B cell (primary cell): ENCODE results near the gene FCHO2. TPM values are rescaled to one million over a fixed set of nuclear protein-coding genes. Genes with fewer than 3 reads are reported as not detected.

Source experiments
- ATAC-seq: fragments of 200-7000 bp; cut with Tn5 transposase; one replicate; pipeline ENCODE4 v1.10.0; 2021; ENCODE audit warnings: low read depth, mild to moderate bottlenecking, moderate number of reproducible peaks, moderate library complexity
- CTCF ChIA-PET: fragments of 350-600 bp; sonication (Branson Sonifier 250); formaldehyde crosslinking; loops from one replicate; lab custom pipeline; 2021; ENCODE audit warnings: antibody characterized with exemption, inconsistent platforms; lab: Charles Lee
- POLR2A ChIA-PET: fragments of 350-600 bp; sonication (Branson Sonifier 250); formaldehyde crosslinking; loops from one replicate; lab custom pipeline; 2021; ENCODE audit warnings: antibody characterized with exemption; lab: Charles Lee
- DNase-seq: peaks from one replicate; pipeline ENCODE4 v3.0.0; 2013
- H2AFZ ChIP-seq: 2 replicates; pipeline ENCODE4 v1.6.1; 2012; ENCODE audit warnings: mild to moderate bottlenecking, low read depth, low read length; ENCODE audit not compliant: insufficient read depth, poor library complexity, severe bottlenecking
- H3K27ac ChIP-seq, 2 donors: 1 replicate in 1 of 2; 2 replicates in 1 of 2; pipeline ENCODE4 v1.5.1; 2012 to 2013; ENCODE audit warnings: low read length in 2 of 2, mild to moderate bottlenecking in 2 of 2, moderate library complexity in 1 of 2
- H3K27me3 ChIP-seq, 4 experiments: fragments of 200-600 bp in 1 of 4; sonication (generic) in 1 of 4; replicated peaks in 1 of 4; 1 replicate in 2 of 4; 2 replicates in 2 of 4; pipeline versions ENCODE4 v1.6.1 to v1.7.0; 2013 to 2016; ENCODE audit warnings: low read length in 3 of 4, mild to moderate bottlenecking in 2 of 4, mixed read lengths in 1 of 4, moderate library complexity in 1 of 4; ENCODE audit not compliant: insufficient read depth in 4 of 4, control insufficient read depth in 3 of 4; ENCODE audit errors: control extremely low read depth in 1 of 4
- H3K36me3 ChIP-seq, 2 experiments: replicated peaks in 1 of 2; 1 replicate in 1 of 2; 2 replicates in 1 of 2; pipeline versions ENCODE4 v1.6.1 to v1.7.1; 2013; ENCODE audit warnings: low read length in 1 of 2; ENCODE audit not compliant: insufficient read depth in 2 of 2, control insufficient read depth in 1 of 2; ENCODE audit errors: control extremely low read depth in 1 of 2, extremely low read depth in 1 of 2
- H3K4me1 ChIP-seq, 2 donors: fragments of 200-600 bp in 1 of 2; sonication (generic) in 1 of 2; 1 replicate in 1 of 2; 2 replicates in 1 of 2; pipeline versions ENCODE4 v1.5.1 to v1.6.1; 2013 to 2017; ENCODE audit warnings: low read length in 2 of 2; ENCODE audit not compliant: control insufficient read depth in 2 of 2, insufficient read depth in 2 of 2
- H3K4me2 ChIP-seq: replicated peaks from 2 replicates; pipeline ENCODE3; 2012; ENCODE audit warnings: mild to moderate bottlenecking, low read depth, low read length; ENCODE audit not compliant: poor library complexity, severe bottlenecking
- H3K4me3 ChIP-seq, 5 experiments: fragments of 200-600 bp in 1 of 5; sonication (generic) in 1 of 5; 1 replicate in 3 of 5; 2 replicates in 2 of 5; pipeline versions ENCODE4 v1.5.1 to v1.7.0; 2011 to 2016; ENCODE audit warnings: low read length in 4 of 5, mild to moderate bottlenecking in 4 of 5, low read depth in 2 of 5, control low read depth in 1 of 5, moderate library complexity in 1 of 5; ENCODE audit not compliant: insufficient read depth in 1 of 5; ENCODE audit errors: control extremely low read depth in 1 of 5, extremely low read depth in 1 of 5
- H3K79me2 ChIP-seq: fragments of 200-600 bp; sonication (generic); one replicate; pipeline ENCODE4 v1.6.0; 2016; ENCODE audit warnings: low read length; ENCODE audit not compliant: control insufficient read depth, insufficient read depth
- H3K9ac ChIP-seq: fragments of 200-600 bp; sonication (generic); 2 replicates; pipeline ENCODE4 v1.6.1; 2017; ENCODE audit warnings: mild to moderate bottlenecking, low read length, moderate library complexity
- H3K9me3 ChIP-seq, 3 donors: one replicate each; pipeline versions ENCODE4 v1.6.1 to v1.7.1; 2013; ENCODE audit warnings: low read length in 2 of 3; ENCODE audit not compliant: control insufficient read depth in 2 of 3, insufficient read depth in 1 of 3; ENCODE audit errors: control extremely low read depth in 1 of 3
- H4K20me1 ChIP-seq: 2 replicates; pipeline ENCODE4 v1.6.0; 2012; ENCODE audit warnings: mild to moderate bottlenecking, low read length; ENCODE audit not compliant: insufficient read depth, control insufficient read depth, poor library complexity, severe bottlenecking
- H3K27ac Mint-ChIP-seq: one replicate; pipeline ENCODE4 v1.8.0; 2021; ENCODE audit warnings: mixed read lengths
- H3K27me3 Mint-ChIP-seq: one replicate; pipeline ENCODE4 v1.8.0; 2021; ENCODE audit warnings: mixed read lengths
- H3K4me1 Mint-ChIP-seq: one replicate; pipeline ENCODE4 v1.8.0; 2021; ENCODE audit warnings: mixed read lengths
- H3K4me3 Mint-ChIP-seq: one replicate; pipeline ENCODE4 v1.8.0; 2021; ENCODE audit warnings: mixed read lengths
- H3K9me3 Mint-ChIP-seq: one replicate; pipeline ENCODE4 v1.8.0; 2022; ENCODE audit warnings: mixed read lengths; ENCODE audit not compliant: insufficient read depth
- EZH2 ChIP-seq: IDR thresholded peaks from 2 replicates; pipeline ENCODE4 v1.6.1; 2012; ENCODE audit warnings: borderline replicate concordance, low read depth, mild to moderate bottlenecking, moderate library complexity, low read length; ENCODE audit not compliant: insufficient read depth, poor library complexity, severe bottlenecking
- WGBS: methylation state at CpG from one replicate; pipeline ENCODE4 v1.1.5; 2013; ENCODE audit warnings: missing lambda C conversion rate; ENCODE audit not compliant: insufficient coverage; 5-methylcytosine and 5-hydroxymethylcytosine counted together
- intact Hi-C: fragments of 100-400 bp; cut with micrococcal nuclease; formaldehyde crosslinking; loops from one replicate; pipeline ENCODE4 v1.10.0; 2022
- polyA plus RNA-seq: library from polyadenylated mRNA; depleted of rRNA; stranded (reverse); fragments of >200 nt; gene quantifications from 2 replicates; pipeline ENCODE4 v1.2.3, GENCODE V29; 2012
- total RNA-seq, 2 donors: library from RNA; stranded (reverse); fragments of 120-200 nt in 1 of 2; gene quantifications; 1 replicate in 1 of 2; 2 replicates in 1 of 2; pipeline versions ENCODE4 v1.2.3 to v1.2.4, GENCODE V29; 2013 to 2022
- TF ChIP-seq, protein P1 (sequence below): fragments of 200-600 bp; IDR thresholded peaks from one replicate; pipeline ENCODE4 v1.8.0; 2022; ENCODE audit warnings: antibody characterized with exemption, mild to moderate bottlenecking

FCHO2 gene
- total and polyA plus RNA-seq, 2 donors (not counting 1 experiment from before 2014, with no cell fraction given) = 1.5 to 11.0 TPM

GRCh38 chr5:72985719-72986118 lies 29.9 kb downstream of the FCHO2 start:
- no peaks in the 10 kb centered on the region for H3K9me3 Mint-ChIP-seq
- no peak overlapping the region for H3K4me3 Mint-ChIP-seq
- Histone ChIP-seq H3K4me3 (no peak overlapping the region), H3K4me2 (no peak overlapping the region), H3K36me3 (no peaks in the 10 kb centered on the region), H3K9me3 (no peaks in the 10 kb centered on the region), H2AFZ (no peak overlapping the region), H3K9ac (no peak overlapping the region), H3K27me3 (no peaks in the 10 kb centered on the region), H3K79me2 (no peaks in the 10 kb centered on the region), H3K27ac (no peak overlapping the region), H4K20me1 (no peaks in the 10 kb centered on the region), H3K4me1 (no peaks in the 10 kb centered on the region)
- no peaks in the 10 kb centered on the region for H3K27me3 Mint-ChIP-seq
- ATAC-seq (no peak), DNase-seq (no peak)
- no peak overlapping the region for H3K27ac Mint-ChIP-seq
- no peaks in the 10 kb centered on the region for H3K4me1 Mint-ChIP-seq
- intact Hi-C loops = no loop called here
- ChIA-PET POLR2A (no interaction called here), CTCF (no interaction called here)
- no CpG with 5 or more reads among the region's 1 CpG for WGBS
- no peak for TF ChIP-seq EZH2
- TF ChIP-seq, protein P1, sequence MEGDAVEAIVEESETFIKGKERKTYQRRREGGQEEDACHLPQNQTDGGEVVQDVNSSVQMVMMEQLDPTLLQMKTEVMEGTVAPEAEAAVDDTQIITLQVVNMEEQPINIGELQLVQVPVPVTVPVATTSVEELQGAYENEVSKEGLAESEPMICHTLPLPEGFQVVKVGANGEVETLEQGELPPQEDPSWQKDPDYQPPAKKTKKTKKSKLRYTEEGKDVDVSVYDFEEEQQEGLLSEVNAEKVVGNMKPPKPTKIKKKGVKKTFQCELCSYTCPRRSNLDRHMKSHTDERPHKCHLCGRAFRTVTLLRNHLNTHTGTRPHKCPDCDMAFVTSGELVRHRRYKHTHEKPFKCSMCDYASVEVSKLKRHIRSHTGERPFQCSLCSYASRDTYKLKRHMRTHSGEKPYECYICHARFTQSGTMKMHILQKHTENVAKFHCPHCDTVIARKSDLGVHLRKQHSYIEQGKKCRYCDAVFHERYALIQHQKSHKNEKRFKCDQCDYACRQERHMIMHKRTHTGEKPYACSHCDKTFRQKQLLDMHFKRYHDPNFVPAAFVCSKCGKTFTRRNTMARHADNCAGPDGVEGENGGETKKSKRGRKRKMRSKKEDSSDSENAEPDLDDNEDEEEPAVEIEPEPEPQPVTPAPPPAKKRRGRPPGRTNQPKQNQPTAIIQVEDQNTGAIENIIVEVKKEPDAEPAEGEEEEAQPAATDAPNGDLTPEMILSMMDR = no peak

DNA sequence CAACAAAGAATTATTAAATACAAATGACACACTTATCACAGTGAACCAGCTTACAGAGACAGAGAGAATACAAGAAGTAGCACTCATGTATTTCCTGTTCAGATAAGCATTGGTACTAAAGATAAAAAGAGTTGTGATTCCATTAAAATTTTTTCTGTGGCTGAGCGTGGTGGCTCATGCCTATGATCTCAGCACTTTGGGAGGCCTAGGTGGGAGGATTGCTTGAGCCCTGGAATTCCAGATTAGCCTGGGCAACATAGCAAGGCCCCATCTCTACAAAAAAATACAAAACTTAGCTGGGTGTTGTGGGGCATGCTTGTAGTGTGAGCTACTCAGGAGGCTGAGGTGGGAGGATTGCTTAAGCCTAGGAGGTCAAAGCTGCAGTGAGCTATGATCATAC lies 32.9 kb downstream of the FCHO2 start:
- 80% methylated on average over 1 of the region's 1 CpG for WGBS
- no peak overlapping the region for H3K27ac Mint-ChIP-seq

More for the DNA sequence above, 32.9 kb downstream of the FCHO2 start:
- Mint-ChIP-seq H3K4me3 (no peak overlapping the region), H3K4me1 (no peaks in the 10 kb centered on the region), H3K27me3 (no peaks in the 10 kb centered on the region), H3K9me3 (no peaks in the 10 kb centered on the region)
- Histone ChIP-seq H3K36me3 (no peaks in the 10 kb centered on the region), H3K9me3 (no peaks in the 10 kb centered on the region), H2AFZ (no peak overlapping the region), H3K27me3 (no peaks in the 10 kb centered on the region), H3K79me2 (no peaks in the 10 kb centered on the region), H4K20me1 (no peaks in the 10 kb centered on the region), H3K4me1 (no peaks in the 10 kb centered on the region), H3K9ac (no peak overlapping the region), H3K4me2 (no peak overlapping the region), H3K4me3 (no peak overlapping the region), H3K27ac (no peak overlapping the region)
- CTCF ChIA-PET = no interaction called here
- ATAC-seq = no peak
- intact Hi-C loops = no loop called here
- POLR2A ChIA-PET = no interaction called here
- no peak for DNase-seq
- no peak for TF ChIP-seq EZH2
- TF ChIP-seq, protein P1 = no peak
